HEK293T (cell line): ENCODE results near the gene PAX8.

Experiments
- CTCF ChIA-PET: fragments of 350-600 bp; formaldehyde crosslinking; extraction: SDS; loops from one replicate; lab custom pipeline; 2021; ENCODE audit warnings: antibody characterized with exemption, inconsistent platforms; lab: Yijun Ruan, JAX
- POLR2A ChIA-PET: fragments of 350-600 bp; formaldehyde crosslinking; extraction: SDS; loops from one replicate; lab custom pipeline; 2020; ENCODE audit warnings: antibody characterized with exemption, inconsistent platforms; lab: Yijun Ruan, JAX
- DNase-seq: peaks from one replicate; pipeline ENCODE4 v3.0.0; 2012; ENCODE audit warnings: mixed read lengths; ENCODE audit errors: extremely low spot score
- ARNT ChIP-seq: fragments of 450-650 bp; IDR thresholded peaks from 2 replicates; pipeline ENCODE4 v1.6.1; 2017; ENCODE audit warnings: mild to moderate bottlenecking
- BHLHE40 ChIP-seq: fragments of 450-650 bp; IDR thresholded peaks from 2 replicates; pipeline ENCODE4 v1.6.1; 2016; ENCODE audit warnings: mild to moderate bottlenecking, moderate library complexity, borderline replicate concordance
- CTBP1 ChIP-seq: fragments of 450-650 bp; IDR thresholded peaks from 2 replicates; pipeline ENCODE4 v1.6.1; 2016; ENCODE audit warnings: borderline replicate concordance
- ELF4 ChIP-seq: fragments of 450-650 bp; IDR thresholded peaks from 2 replicates; pipeline ENCODE4 v1.6.1; 2017; ENCODE audit warnings: antibody characterized with exemption
- FOXA1 ChIP-seq: fragments of 450-650 bp; IDR thresholded peaks from 2 replicates; pipeline ENCODE4 v1.6.1; 2016; ENCODE audit warnings: mild to moderate bottlenecking
- FOXK2 ChIP-seq: fragments of 450-650 bp; IDR thresholded peaks from 2 replicates; pipeline ENCODE4 v1.6.1; 2016; ENCODE audit warnings: mild to moderate bottlenecking
- FOXM1 ChIP-seq: fragments of 450-650 bp; IDR thresholded peaks from 2 replicates; pipeline ENCODE4 v1.6.1; 2017; ENCODE audit warnings: mild to moderate bottlenecking, borderline replicate concordance
- HDGF ChIP-seq: fragments of 450-650 bp; IDR thresholded peaks from 2 replicates; pipeline ENCODE4 v1.6.1; 2017; ENCODE audit warnings: antibody characterized with exemption, borderline replicate concordance
- L3MBTL2 ChIP-seq: fragments of 450-650 bp; conservative IDR thresholded peaks from 2 replicates; pipeline ENCODE4 v1.6.1; 2016; ENCODE audit warnings: mild to moderate bottlenecking
- LEF1 ChIP-seq: fragments of 450-650 bp; IDR thresholded peaks from 2 replicates; pipeline ENCODE4 v1.6.1; 2017; ENCODE audit warnings: mild to moderate bottlenecking, borderline replicate concordance
- NFRKB ChIP-seq: fragments of 450-650 bp; IDR thresholded peaks from 2 replicates; pipeline ENCODE4 v1.6.1; 2016; ENCODE audit warnings: mild to moderate bottlenecking, moderate library complexity
- SP1 ChIP-seq: fragments of 450-650 bp; IDR thresholded peaks from 2 replicates; pipeline ENCODE4 v1.6.1; 2017
- SUZ12 ChIP-seq: fragments of 450-650 bp; IDR thresholded peaks from 2 replicates; pipeline ENCODE4 v1.6.1; 2016; ENCODE audit warnings: mild to moderate bottlenecking
- TARDBP ChIP-seq: fragments of 450-650 bp; IDR thresholded peaks from 2 replicates; pipeline ENCODE4 v1.6.1; 2016
- ZNF384 ChIP-seq: fragments of 450-650 bp; IDR thresholded peaks from 2 replicates; pipeline ENCODE4 v1.6.1; 2016
- TF ChIP-seq, protein P1 (sequence below): fragments of 450-650 bp; IDR thresholded peaks from 2 replicates; pipeline ENCODE4 v1.6.1; 2016

PAX8 gene

DNA sequence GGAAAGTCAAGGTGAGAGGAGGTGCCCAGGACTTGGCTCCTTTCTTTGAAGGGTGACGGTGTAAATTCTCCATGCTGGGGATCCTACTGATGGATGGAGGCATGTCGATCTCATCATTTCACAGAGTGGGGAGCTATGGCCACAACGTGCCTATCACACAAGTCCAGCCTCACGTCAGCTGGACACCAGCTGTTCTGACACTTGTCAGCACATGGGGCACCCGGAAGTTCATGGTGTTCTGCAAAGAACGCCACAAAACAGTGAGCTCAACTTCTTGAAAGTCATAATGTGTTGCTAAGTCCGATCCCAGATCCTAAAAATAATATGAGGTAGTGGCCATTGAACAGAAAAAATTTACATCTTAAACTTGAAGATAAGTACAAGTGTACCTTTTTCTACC lies 12.3 kb downstream of the PAX8 start:
- ChIA-PET CTCF (no interaction called here), POLR2A (interaction anchor here (0.8 kb wide), 1 partner anchor 10 kb away, joined by 3 read pairs; no protein-coding TSS in a partner anchor)
- no peak for DNase-seq
- TF ChIP-seq HDGF, result no peak
- TF ChIP-seq SP1, result no peak
- TF ChIP-seq CTBP1, result no peak

DNA sequence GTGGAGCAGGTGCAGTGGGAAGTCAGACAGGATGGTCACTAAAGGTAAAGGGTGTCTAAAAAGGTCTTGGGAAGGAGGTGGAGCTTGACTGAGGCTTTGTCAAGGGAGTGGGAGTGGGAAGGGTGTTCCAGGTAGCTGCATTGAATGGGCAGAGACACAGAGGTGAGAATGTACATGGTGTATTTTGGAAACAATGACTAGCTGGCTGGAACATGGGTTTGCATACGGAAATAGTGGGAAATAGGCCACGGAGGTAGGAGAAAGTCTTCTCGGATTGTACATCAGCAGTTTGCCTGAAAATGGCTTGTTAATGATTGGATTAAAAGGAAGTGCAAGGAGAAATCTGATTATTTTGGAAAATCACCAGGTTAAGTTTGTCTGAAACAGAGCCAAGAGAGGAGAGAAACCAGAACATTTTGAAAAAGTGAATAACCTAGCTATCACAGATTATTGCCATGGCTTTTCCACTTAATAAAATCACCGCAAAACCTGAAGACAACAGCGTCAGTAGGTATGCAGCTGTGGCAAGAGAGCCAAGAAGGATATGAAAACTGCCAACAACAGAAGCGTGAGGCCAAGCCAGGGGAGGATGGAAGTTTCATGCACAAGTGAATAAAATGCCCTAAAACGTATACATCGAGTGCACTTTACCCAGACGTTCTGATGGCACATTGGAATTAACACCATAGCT lies 13.9 kb downstream of the PAX8 start:
- CTCF ChIA-PET, result no interaction called here
- no peak for DNase-seq
- TF ChIP-seq BHLHE40 (no peak), HDGF (no peak)
- POLR2A ChIA-PET, result no interaction called here

DNA sequence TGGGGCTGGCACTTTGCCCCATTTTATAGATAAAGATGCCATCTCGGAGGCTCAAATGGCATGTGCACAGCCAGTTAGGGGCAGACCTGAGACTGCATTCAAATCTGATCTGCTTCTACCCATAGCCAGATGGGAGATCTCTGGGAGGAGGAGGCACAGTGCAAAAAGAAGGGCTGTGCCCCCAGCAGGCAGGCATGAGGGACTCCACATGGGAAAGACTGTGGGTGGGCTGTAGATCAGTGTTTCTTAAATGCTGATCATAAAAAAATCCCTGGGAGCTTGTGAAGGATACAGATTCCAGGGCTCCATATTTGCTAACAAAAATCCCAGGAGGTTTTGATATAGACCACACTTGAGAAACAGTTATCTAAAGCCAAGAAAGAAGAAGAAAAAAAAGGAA lies 15.2 kb downstream of the PAX8 start:
- POLR2A ChIA-PET, result no interaction called here
- TF ChIP-seq BHLHE40 (no peak), NFRKB (no peak), SP1 (no peak), FOXA1 (no peak), ZNF384 (no peak), FOXM1 (no peak), TARDBP (no peak), CTBP1 (no peak), L3MBTL2 (no peak), HDGF (no peak), FOXK2 (no peak), SUZ12 (no peak), LEF1 (no peak), ELF4 (no peak), ARNT (no peak)
- TF ChIP-seq, protein P1, sequence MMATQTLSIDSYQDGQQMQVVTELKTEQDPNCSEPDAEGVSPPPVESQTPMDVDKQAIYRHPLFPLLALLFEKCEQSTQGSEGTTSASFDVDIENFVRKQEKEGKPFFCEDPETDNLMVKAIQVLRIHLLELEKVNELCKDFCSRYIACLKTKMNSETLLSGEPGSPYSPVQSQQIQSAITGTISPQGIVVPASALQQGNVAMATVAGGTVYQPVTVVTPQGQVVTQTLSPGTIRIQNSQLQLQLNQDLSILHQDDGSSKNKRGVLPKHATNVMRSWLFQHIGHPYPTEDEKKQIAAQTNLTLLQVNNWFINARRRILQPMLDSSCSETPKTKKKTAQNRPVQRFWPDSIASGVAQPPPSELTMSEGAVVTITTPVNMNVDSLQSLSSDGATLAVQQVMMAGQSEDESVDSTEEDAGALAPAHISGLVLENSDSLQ, result no peak
- DNase-seq, result no peak
- CTCF ChIA-PET, result no interaction called here

DNA sequence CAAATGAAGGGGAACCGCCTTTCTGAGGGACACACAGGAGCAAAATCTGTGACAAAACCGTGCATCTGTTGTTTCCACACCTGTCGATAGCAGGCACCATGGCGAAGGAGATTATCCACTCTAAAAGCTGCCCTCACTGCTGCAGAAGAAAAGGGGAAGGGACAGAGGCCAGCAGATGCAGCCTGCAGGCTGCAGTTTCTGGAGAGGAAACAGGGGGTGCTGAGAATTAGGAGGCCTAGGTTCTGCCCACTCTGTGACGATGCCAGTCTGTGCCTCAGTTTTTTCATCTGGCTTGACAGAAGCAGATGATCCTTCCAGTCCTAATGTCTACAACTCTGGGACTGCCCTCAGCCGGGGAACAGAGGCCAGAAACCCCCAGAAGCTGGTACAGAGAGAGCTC lies 17.7 kb downstream of the PAX8 start:
- CTCF ChIA-PET, result interaction anchor here (1.2 kb wide), 1 partner anchor 12 kb away, joined by 4 read pairs; no protein-coding TSS in a partner anchor
- DNase-seq, result no peak
- POLR2A ChIA-PET, result no interaction called here
- no peak for TF ChIP-seq HDGF
- TF ChIP-seq FOXA1, result no peak
- TF ChIP-seq TARDBP, result no peak
- TF ChIP-seq LEF1, result no peak
- no peak for TF ChIP-seq FOXM1
- TF ChIP-seq SP1, result no peak
- no peak for TF ChIP-seq L3MBTL2
- no peak for TF ChIP-seq BHLHE40
- TF ChIP-seq SUZ12, result no peak
- TF ChIP-seq FOXK2, result no peak
- no peak for TF ChIP-seq ELF4
- no peak for TF ChIP-seq CTBP1
- no peak for TF ChIP-seq ZNF384
- no peak for TF ChIP-seq ARNT
- TF ChIP-seq, protein P1, result no peak

DNA sequence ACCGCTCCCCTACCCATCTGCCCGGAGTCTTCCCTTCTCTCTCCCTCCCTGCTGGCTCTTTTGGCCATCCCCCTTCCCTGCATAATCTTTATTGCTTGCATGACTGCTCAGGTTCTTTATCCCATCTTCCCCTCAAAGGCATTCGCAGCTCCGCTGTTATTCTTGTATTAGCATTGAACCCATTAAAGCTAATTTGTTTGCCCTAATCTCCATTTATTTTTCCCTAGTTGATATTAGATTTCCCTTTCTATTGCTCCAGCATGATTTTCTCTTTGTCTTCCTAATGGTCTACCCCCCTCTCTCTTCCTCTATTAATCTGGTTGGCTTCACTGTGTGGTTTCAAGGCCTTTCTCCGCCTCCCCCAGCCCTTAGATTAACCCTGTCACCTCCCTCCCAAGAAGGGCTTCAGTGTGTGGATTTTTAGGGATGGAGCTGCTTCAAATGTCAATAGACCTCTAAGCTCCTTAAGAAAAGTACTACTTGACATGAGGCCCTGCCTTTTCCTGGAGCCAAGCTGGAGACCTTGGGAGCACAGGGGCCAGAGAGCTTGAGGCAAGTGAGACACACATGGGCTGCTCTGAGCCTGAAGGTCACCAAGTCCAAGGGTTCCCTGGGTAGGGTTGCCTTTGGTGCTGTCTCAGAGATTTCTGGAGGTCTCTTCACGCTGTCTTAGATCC lies 20.1 kb downstream of the PAX8 start:
- TF ChIP-seq SP1 (no peak), NFRKB (no peak), TARDBP (no peak), FOXK2 (no peak), FOXA1 (no peak), CTBP1 (no peak), LEF1 (no peak), ELF4 (no peak), FOXM1 (no peak), HDGF (no peak), L3MBTL2 (no peak), ZNF384 (no peak), SUZ12 (no peak), ARNT (no peak), BHLHE40 (no peak)
- TF ChIP-seq, protein P1, result no peak
- POLR2A ChIA-PET, result no interaction called here
- CTCF ChIA-PET, result interaction anchor here (1.5 kb wide), 1 partner anchor 9 kb away, joined by 5 read pairs; no protein-coding TSS in a partner anchor
- DNase-seq, result no peak

DNA sequence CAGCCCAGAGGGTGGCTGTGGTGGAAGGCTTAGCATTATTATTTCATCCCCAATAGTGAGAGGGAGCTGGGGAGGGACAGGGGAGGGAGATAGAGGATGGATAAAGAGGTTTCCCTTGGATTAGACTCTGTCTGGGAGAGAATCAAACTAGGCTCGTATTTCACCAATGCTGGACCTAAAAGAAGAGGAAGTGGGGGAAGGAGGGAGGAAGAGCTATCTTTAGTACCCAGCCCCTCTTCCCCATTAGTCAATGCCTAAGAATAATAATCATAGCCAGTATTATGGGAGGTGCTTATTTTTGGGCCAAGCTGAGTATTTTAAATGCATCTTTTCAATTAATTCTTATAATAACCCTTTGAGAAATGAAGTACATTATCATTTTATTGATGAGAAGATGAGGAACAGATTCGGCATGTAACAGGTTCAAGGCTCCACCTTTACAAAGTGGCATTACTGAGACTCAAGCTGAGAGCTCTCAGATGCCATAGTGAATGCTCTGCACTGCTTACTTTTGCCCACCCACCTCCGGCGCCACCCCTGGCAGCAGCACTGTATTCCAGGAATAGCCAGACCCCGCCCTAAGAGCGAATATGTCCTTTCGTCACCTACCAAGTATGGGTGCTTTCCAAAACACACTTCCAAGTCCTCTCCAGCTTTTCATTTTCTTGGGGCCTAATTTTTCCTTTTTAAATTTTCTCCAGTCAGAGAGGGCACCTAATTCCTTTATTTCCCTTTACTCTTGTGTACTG lies 21.0 kb downstream of the PAX8 start:
- ChIA-PET POLR2A (interaction anchor here (1.6 kb wide), 1 partner anchor 15 kb away, joined by 3 read pairs; no protein-coding TSS in a partner anchor), CTCF (interaction anchor here (0.7 to 1.5 kb wide), 3 partner anchors 8 to 178 kb away, joined by 3 to 5 read pairs (median 4); no protein-coding TSS in a partner anchor)
- no peak for TF ChIP-seq LEF1
- TF ChIP-seq SP1, result no peak
- no peak for TF ChIP-seq FOXA1
- TF ChIP-seq ELF4, result no peak
- no peak for TF ChIP-seq NFRKB
- TF ChIP-seq ZNF384, result no peak
- TF ChIP-seq, protein P1, result no peak
- TF ChIP-seq SUZ12, result no peak
- no peak for DNase-seq
